GM04504 (cell line): ENCODE measurements around the gene LPO.
A peak's percentile ranks its signal among the peaks of the same experiment; 100 is the strongest.

Source experiments
- DNase-seq: peaks from one replicate; pipeline ENCODE4 v3.0.0-alpha.2; 2012; ENCODE audit warnings: low read depth

Gene LPO

DNA sequence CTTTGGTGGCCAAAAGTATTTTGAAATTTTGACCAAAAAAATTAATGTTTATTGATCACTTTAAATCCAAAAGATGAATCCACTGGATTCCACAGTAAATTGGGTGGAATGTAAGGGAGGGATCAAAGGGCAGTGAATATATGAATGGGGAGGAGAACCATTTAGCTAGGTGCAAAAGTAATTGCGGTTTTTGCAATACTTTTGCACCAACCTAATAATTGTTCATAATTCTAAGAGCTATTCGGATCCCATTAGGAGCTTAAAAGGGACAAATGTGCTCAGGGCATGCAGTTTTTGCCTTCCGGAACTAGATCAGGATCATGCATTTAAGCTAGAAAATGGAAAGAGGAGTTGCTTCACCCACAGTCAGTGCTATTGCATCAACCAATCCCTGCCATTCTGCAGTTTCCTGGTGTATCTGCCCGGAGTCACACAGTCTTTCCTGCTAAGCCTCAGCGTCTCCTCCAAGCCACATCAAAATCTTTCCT, at the start of gene LPO:
Gene LPO, plus strand, starts transcription at position 438 of the 488 bp plus-strand sequence. CDS start 4,396 bp downstream, outside the sequence.
- DNase-seq = no peak

DNA sequence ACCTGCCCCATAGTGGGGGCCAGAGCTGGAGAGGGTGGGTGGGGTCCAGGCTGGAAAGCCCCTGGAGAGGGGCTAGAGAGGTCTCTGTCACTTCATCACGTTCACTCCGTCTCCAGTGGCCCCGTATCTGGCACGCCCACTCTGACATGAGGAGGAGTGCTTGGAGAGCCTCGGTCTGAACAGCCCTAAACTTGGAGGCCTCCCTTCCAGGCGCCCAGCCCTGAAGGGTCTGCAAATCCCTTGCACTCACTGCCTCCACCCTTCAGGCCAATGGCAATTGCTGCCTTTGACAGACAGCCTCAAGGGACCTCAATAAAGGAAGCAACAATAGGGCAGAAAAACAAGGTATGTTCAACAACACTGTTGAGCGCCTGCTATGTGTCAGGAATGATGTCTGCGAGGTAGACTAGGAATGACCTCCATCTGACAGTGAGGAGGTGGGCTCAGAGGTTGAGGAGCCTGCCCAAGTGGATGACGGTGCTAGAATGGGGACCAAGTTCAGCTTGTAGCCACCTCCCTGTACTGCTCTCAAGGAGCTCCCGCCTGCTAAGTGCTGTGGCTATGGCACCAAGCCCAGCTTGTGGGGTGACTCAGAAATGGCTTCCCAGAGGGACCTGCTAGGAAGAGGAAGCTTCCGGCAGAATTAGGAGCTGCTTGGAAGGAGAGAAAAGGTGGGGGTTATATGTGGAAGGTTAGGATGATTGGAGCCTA, 48.8 kb upstream of the LPO start:
- peak; percentile 78 for DNase-seq

DNA sequence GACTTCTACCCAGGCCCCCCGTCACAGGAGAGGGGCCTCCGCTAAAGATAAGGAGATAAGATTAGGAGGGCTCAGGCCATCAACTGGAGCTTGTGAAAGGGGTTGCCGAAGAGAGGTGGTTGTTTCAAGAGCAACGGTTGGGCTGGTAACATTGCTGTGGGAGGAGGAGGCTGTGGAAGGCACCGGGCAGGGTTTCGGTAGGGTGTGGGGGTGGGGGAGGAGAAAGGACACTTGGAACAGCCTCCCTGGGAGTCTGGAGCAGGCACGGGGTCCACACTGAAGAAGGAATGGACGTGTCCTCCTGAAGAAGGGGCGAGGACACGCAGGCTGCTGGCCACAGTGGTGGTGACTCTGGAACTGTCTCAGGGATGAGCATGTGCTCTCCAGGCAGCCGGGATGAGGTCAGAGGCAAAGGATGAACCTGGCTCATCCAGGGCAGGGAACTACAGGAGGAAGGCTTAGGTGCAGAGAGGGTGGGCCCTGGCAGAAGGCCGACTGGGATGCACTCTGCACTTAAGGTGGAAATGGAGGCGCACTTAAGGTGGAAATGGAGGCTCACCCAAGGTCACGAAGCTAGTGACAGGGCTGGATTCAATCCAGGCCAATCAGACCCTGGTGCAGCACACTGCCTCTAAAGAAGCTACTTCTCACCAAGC, 47.0 kb upstream of the LPO start:
- DNase-seq = no peak

DNA sequence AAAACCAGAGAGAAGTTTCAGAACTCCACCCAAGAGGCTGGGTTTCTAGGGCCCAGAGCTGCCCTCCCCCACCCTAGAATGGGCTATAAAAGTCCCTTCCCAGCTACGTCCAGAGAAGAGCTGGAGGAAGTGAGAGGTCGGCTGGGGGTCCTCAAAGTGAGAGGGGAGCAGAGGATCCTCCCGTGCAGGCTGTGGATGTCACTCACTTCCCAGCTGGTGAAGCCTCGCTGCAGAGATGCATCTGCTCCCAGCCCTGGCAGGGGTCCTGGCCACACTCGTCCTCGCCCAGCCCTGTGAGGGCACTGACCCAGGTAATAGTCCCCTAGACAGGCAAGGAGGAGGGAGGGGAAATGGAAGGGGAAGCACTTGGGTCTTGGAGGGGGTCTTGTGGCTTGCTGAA, 45.8 kb upstream of the LPO start, which contains the start of gene EPX:
Gene EPX, plus strand, starts transcription at position 115 of the 400 bp plus-strand sequence. Its CDS starts 121 bp downstream, at position 236.
- DNase-seq = no peak

DNA sequence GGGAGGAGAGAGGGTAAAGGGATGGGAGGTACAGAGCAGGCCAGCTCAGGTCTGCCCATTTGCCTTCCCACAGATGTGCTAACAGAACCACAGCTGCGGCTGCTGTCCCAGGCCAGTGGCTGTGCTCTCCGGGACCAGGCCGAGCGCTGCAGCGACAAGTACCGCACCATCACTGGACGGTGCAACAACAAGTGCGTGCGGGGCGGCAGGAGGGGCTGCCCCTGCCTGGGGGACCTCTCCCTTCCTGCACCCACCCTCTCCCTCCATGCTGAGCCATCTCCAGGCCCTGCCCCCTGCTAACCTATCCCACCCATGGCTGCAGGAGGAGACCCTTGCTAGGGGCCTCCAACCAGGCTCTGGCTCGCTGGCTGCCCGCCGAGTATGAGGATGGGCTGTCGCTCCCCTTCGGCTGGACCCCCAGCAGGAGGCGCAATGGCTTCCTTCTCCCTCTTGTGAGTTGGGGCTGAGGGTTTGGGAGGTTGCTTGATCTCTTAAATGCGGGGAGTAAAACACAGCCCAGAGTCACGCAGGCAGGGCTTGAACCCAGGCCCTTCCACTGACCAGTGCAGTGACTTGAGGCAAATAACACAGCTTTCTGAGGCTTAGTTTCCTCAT, 44.6 kb upstream of the LPO start:
- no peak for DNase-seq

DNA sequence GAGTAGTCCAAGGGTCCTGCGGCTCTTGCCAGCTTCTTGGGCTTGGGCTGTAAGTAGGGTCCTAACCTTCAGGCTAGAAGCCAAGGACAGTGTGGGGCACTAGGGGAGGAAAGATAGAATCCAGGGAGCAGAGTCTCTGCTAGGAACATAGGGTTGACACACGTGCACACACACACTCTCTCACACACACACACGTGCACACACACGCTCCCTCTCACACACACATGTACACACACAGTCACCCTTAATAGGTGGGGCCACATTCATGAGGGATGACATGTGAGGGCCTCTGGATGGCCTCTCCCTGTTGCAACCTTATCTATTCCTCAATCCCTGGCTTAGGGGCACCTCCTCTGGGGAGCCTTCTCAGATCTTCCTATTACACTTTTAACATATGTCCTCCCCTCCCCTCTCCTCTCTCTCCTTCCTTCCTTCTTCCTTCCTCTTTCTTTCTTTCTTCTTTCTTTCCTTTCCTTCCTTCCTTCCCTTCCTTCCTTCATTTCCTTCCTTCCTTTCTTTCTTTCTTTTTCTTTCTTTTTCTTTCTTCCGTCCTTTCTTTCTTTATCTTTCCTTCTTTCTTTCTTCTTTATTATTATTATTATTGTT, 42.8 kb upstream of the LPO start:
- DNase-seq = no peak

DNA sequence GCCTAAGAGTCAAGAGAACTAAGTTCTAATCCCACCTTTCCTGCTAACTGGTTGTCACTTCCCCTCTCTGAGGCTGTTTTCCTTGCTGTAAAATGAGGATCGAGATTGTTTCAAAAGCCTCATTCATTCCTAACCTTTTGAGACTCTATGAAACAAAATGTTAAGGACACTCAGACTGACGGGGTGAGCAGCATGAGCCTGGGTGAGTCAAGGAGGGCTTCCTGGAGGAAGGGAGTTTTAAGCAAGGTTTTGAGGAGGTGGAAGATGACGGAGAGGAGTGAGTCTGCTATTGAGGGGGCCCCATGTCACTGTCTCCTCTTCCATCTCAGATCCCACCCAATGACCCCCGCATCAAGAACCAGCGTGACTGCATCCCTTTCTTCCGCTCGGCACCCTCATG, 41.8 kb upstream of the LPO start:
- no peak for DNase-seq

DNA sequence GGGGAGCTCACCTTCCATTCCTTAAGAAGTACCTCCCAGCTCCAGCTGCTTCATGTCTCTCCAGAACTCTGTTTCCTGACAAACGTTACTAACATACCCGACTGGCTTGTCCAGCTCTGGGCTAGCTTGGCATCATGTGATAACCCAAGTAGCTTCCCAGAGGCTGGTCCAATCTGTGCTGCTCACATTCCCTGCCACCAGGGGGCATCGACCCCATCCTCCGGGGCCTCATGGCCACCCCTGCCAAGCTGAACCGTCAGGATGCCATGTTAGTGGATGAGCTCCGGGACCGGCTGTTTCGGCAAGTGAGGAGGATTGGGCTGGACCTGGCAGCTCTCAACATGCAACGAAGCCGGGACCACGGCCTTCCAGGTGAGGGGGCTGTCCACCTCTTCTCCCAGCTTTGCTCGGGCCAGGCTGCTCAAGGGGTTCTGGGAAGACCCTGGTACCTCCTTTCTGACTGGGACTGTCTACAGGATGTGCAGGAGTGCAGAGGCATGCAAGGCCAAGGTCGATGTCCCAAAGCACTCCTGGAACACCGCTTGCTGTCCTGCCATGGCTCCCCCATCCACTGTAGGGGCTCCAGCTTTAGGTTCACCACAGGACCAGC, 38.3 kb upstream of the LPO start:
- DNase-seq = peak; percentile 17

DNA sequence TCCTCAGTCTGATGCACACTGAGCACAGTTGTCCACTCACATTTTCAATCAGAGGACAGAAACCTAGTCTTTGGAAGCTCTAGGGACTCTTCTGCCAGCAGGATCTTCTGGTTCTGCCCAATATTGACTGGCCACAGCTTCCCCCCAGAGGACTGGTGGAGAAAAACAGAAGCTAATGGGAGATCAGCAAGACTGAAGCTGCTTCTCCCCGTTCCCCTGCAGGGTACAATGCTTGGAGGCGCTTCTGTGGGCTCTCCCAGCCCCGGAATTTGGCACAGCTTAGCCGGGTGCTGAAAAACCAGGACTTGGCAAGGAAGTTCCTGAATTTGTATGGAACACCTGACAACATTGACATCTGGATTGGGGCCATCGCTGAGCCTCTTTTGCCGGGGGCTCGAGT, 35.5 kb upstream of the LPO start:
- no peak for DNase-seq

DNA sequence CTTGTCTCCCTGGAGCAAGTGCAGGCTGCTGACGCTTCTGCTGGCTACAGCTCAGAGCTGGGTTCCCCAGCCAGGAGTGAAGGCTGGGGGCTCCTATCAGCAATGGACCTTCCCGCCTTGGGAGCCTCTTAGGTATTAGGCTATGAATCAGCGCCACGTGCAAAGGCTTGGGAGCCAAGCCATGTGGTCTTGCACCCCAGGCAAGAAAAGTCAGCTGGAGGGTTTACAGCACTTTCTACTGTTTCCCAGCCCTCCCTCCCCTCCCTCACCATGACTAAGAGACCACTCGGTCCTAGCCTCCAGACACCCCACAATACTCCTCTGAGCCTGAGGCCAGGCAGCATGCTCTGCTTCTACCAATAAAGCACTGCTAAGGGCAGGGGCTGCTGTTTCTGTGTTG, 33.6 kb upstream of the LPO start:
- no peak for DNase-seq

DNA sequence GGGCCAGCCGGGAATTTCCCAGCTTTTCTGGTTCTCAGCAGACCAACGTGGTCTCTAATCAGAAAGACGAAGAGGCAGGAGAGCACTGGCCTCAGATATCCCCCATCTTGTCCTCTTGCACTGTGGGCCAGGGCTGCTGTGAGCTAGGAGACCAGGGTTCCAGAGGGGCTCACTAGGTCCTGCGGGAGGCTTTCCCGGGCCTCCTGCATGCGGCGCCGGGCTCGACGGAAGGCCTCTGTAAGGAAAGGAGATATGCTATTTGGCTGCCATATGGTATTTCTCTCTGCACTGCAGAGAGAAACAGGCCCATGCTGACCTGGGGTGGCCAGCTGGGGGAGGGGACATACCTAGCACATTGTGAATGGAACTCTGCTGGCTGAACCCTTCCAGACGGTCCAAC, 32.4 kb upstream of the LPO start:
- DNase-seq = no peak

DNA sequence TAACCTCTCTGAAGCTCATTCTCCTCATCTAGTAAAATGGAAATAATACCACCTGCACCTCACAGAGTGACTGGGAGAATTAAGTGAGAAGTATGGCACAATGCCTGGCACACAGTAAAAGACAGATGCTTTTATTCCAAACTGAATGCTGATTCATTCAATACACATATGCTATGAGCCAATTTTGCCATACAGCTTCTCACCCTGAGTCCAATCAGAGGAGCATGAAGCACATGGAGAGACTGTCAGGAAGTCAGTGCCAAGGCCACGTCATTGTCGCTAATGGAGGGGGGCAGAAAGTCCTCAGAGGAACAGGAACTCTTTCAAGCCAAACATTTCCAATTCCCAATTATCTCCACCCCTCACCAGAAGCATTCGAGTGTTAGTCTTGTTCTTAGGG, 30.9 kb upstream of the LPO start:
- no peak for DNase-seq

DNA sequence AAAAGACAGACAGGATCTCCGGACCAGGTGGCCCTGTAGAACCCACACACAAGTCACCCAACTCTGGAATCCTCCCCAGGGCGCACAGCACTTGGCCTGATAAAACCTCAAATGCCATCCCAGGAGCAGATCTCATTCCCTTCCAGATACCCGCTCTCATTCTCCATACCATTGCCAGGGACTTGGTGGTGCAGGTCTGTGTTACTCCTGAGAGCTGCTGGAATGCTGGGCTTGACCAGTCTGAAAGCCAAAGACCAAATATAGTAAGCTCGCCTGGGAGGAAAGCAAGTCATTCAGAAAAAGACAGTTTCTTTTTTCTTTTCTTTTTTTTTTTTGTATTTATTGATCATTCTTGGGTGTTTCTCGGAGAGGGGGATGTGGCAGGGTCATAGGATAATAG, 30.0 kb upstream of the LPO start:
- no peak for DNase-seq

DNA sequence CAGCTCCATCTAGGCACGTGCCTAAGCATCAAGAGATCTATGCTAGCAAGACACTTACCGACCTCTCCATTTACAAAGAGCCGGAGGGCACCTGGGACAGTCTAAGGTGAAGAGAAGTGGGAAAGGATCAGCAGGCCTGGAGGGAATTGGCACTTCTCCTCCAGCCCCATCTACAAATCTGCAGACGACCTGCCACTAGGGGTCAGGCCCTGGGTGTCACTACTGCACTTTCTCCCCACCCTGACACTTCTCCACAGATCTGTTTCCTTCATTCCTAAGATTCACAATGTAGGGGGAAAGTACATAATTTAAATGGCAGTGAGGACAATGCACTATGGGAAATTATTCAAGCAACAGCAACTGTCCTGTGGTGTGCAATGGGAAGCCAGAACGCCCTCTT, 27.5 kb upstream of the LPO start:
- DNase-seq = no peak

DNA sequence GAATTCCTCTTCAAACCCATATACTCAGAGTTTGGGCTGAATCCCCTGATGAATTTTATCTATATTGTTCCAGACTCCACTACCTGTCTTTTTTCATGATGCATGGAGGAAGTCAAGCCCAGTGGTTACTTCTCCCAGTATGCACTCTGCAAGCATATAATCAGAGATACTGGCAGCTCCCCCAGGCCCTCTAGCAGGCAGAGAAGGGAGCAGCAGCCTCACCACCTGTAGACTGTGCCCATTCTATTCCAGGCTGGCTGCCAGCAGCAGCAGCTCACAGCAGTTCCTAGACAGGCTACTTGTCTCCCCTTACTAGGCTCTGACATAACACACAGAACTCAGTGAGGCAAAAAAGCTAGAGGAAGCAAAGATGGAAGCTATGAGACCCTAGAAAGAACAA, 22.7 kb upstream of the LPO start:
- DNase-seq = no peak

DNA sequence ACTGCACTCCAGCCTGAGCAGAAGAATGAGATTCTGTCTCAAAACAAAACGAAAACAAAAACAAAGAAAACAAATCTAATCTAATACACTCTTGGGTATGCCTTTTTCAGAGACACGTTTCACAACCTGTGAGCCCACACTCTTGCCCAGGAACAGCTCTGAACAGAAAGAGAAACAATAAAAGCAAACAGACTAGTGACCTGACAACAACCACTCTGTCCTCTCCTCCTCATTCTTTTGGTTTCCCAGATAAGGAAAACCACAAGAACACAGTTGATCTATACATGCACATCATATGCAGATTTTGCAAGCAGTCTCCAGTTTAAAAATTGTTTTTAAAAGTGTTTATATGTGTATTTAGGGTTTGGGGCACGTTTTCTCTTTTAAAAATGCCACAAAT, 20.6 kb upstream of the LPO start:
- no peak for DNase-seq

DNA sequence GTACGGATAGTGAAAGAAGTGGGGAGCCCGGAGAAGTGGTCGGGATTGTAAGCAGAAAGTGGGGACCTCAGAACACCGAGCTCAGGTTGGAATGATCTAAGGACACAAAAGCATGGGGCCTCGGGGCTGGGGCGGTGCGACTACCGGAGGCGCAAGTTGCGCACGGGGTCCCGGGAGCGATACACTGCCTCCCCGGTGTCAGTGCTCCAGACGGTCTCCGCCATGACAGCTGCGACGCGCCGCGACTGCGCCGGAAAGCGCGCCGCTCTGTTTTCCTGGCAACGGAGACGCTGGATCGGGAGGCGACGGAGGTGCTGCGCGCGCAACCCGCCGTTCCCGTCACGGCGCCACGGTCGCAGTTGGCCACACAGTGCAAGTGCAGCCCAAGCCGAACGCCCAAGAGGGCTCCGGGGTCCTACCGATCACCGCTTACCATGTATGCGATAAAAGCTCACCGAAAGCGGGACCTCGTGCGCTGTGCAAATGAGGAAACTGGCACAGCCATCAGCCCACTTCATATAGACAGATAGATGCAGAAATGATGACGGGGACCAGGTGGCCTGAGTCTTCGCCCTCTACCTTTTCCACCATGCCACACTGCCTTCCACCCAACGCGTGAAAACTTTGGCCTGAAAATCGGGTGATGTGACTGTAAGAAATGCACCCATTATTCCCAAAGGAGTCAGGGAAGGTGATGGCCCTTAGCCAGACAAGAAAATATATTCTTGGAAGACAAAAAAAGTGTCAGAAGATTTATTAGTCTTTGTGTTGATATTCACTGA, 19.2 kb upstream of the LPO start, which contains the start of gene MKS1:
Gene MKS1, minus strand, starts transcription at position 249 of the 782 bp plus-strand sequence. Its CDS starts 25 bp downstream, at position 224.
- DNase-seq = peak; percentile 75

DNA sequence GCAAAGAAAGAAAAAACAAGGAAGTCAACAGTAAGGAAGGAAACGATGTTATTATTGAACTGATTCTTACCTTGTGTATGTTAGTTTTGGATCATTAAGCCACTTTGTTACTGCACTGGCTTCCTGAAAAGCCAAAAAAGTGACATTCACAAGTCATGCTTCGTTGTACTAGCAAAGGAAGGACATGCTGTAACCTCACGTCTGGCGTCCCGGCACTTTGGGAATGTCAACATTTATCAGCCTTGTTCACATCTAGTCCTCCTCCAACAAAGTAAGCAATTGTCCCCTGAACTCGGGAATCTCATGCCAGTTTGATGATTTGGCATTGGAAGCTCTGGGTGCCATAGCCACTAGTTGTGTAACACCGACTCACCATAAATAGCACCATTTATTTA, 18.6 kb upstream of the LPO start:
- DNase-seq = no peak

DNA sequence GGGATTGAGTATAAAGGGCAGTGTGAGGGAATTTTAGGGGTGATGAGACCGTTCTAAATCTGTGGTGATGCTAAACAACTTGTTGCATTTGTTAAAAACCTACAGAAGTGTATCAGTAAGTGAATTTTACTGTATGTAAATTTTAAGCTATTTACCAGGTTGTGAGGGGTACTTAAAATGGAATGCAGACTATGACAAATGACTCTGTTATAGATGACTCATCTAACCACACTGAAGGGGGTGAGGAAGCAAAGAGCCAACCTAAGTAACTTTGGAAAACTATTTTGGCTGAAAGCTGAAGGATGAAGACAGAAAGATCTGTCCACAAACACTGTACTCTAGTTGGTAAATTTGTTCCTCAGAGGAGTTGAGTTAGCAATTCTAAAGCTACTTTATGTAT, 14.1 kb upstream of the LPO start:
- peak; percentile 17 for DNase-seq

DNA sequence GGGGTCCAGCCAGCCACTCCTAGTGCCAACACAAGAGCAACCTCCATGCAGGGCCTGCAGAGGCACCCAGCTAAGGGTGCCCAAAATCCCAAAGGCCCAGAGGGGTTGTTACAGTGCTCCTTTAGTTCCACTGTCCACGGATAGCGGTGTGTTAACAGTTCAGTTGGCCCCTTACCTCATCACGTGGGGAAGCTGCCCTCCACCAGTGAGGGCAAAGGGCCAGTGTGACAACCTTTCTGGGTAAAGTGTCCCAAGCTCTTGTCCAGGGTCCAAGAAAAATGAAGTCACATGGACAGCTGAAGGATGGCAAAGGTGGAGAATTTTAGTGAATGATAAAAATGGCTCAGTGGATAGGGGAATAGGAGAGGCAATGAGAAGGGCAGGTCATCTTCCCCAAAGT, 10.7 kb upstream of the LPO start:
- no peak for DNase-seq

DNA sequence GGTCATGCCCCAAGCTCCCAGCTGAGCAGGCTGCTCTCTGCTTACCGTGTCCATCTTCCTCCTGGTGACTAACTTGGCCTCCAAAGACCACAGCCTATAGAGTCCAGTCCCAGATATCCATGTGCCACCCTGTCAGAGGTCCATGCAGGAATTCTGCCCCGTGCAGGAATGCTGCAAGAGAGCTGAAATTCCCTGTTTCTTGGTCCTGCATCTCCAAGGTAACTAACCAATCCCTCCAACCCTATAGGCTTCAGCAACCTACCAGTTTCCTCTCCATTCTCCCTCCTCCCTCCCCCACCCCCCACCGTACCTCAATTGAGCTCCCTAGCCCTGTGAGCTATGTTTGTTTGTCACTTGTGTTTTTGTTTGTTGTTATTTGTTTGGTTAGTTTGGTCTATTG, 9.7 kb upstream of the LPO start:
- no peak for DNase-seq
